Natural killer cell (primary cell): ENCODE measurements around the gene NDUFV1. TPM values are rescaled to one million over a fixed set of nuclear protein-coding genes. Genes with fewer than 3 reads are reported as not detected.
"Not testable (repeated sequence)": the region's sequence is repeated elsewhere in the genome, so short reads cannot be mapped to it uniquely, and the experiment has no call there.

Source experiments
- ATAC-seq, 3 donors: fragments of 150-1000 bp in 2 of 3; fragments of 200-7000 bp in 1 of 3; cut with Tn5 transposase; 1 replicate in 1 of 3; 2 replicates in 2 of 3; pipeline ENCODE4 v1.10.0; 2021; ENCODE audit warnings: mild to moderate bottlenecking in 2 of 3, moderate library complexity in 2 of 3
- DNase-seq, 2 donors: peaks; one replicate each; pipeline versions ENCODE4 v3.0.0 to v3.0.0-alpha.2; 2013 to 2021; ENCODE audit warnings: mixed read lengths in 1 of 2
- H3K27ac ChIP-seq: one replicate; pipeline ENCODE4 v1.5.1; 2013; ENCODE audit warnings: mild to moderate bottlenecking, low read length
- H3K27me3 ChIP-seq: one replicate; pipeline ENCODE4 v1.6.1; 2013; ENCODE audit warnings: low read length; ENCODE audit not compliant: control insufficient read depth, insufficient read depth
- H3K36me3 ChIP-seq: one replicate; pipeline ENCODE4 v1.6.1; 2013; ENCODE audit warnings: low read length; ENCODE audit not compliant: control insufficient read depth, insufficient read depth
- H3K4me1 ChIP-seq: one replicate; pipeline ENCODE4 v1.6.1; 2013; ENCODE audit warnings: low read length; ENCODE audit not compliant: control insufficient read depth, insufficient read depth
- H3K4me3 ChIP-seq: one replicate; pipeline ENCODE4 v1.5.1; 2013; ENCODE audit warnings: low read length
- H3K9me3 ChIP-seq: one replicate; pipeline ENCODE4 v1.6.1; 2013; ENCODE audit warnings: low read length; ENCODE audit not compliant: control insufficient read depth, insufficient read depth
- H3K27ac Mint-ChIP-seq, 2 donors: one replicate each; pipeline ENCODE4 v1.8.0; 2022; ENCODE audit warnings: mild to moderate bottlenecking in 2 of 2, mixed read lengths in 2 of 2, moderate library complexity in 1 of 2
- H3K27me3 Mint-ChIP-seq, 2 donors: one replicate each; pipeline ENCODE4 v1.8.0; 2022; ENCODE audit warnings: low read depth in 2 of 2, mixed read lengths in 2 of 2
- H3K36me3 Mint-ChIP-seq: one replicate; pipeline ENCODE4 v1.8.0; 2022; ENCODE audit warnings: mixed read lengths
- H3K4me1 Mint-ChIP-seq, 2 donors: one replicate each; pipeline ENCODE4 v1.8.0; 2022; ENCODE audit warnings: mixed read lengths in 2 of 2
- H3K4me3 Mint-ChIP-seq: one replicate; pipeline ENCODE4 v1.8.0; 2022; ENCODE audit warnings: mild to moderate bottlenecking, moderate library complexity, mixed read lengths
- H3K9me3 Mint-ChIP-seq, 2 donors: one replicate each; pipeline ENCODE4 v1.8.0; 2022; ENCODE audit warnings: mixed read lengths in 2 of 2
- WGBS: methylation state at CpG from one replicate; pipeline ENCODE4 v1.1.7; 2013; ENCODE audit warnings: missing lambda C conversion rate; ENCODE audit not compliant: insufficient coverage; 5-methylcytosine and 5-hydroxymethylcytosine counted together
- intact Hi-C: fragments of 100-400 bp; cut with micrococcal nuclease; formaldehyde crosslinking; loops from one replicate; pipeline ENCODE4 v1.14.2; 2022
- total RNA-seq, 4 donors: library from RNA; stranded (reverse); fragments of 120-200 nt in 1 of 4; gene quantifications; one replicate each; pipeline versions ENCODE4 v1.2.3 to v1.2.4, GENCODE V29; 2013 to 2022
- TF ChIP-seq, protein P1 (sequence below): fragments of 200-600 bp; IDR thresholded peaks from one replicate; pipeline ENCODE4 v1.8.0; 2022; ENCODE audit warnings: antibody characterized with exemption

Gene NDUFV1
- total RNA-seq, 3 donors from 2014 or later (not counting 1 experiment from before 2014, with no cell fraction given): 346 to 393 (median 360) TPM

DNA sequence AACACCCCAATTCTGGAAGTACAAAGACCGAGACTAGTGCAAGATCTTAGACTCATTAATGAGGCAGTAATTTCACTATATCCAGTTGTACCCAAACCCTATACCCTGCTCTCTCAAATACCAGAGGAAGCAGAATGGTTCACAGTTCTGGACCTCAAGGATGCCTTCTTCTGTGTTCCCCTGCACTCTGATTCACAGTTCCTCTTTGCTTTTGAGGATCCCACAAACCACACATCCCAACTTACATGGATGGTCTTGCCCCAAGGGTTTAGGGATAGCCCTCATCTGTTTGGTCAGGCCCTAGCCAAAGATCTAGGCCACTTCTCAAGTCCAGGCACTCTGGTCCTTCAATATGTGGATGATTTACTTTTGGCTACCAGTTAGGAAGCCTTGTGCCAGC is 17.1 kb downstream of the NDUFV1 start:
- H3K27me3 Mint-ChIP-seq, intact Hi-C loops: not testable (repeated sequence)

DNA sequence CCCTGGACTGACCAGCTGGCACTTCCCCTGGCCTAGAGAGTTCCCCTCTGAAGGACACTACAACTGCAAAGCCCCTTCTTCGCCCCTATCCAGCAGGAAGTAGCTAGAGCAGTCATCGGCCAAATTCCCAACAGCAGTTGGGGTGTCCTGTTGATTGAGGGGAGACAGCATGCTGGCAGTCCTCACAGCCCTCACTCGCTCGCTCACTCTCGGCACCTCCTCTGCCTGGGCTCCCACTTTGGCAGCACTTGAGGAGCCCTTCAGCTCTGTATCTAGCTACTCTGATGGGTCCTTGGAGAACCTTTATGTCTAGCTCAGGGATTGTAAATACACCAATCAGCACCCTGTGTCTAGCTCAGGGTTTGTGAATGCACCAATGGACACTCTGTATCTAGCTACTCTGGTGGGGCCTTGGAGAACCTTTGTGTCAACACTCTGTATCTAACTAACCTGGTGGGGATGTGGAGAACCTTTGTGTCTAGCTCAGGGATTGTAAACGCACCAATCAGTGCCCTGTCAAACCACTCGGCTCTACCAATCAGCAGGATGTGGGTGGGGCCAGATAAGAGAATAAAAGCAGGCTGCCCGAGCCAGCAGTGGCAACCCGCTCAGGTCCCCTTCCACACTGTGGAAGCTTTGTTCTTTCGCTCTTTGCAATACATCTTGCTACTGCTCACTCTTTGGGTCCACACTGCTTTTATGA is 19.5 kb downstream of the NDUFV1 start:
- intact Hi-C loops, ATAC-seq, H3K36me3 Mint-ChIP-seq, H3K9me3 ChIP-seq, H3K27me3 Mint-ChIP-seq, H3K27ac ChIP-seq, H3K27ac Mint-ChIP-seq, H3K9me3 Mint-ChIP-seq, H3K4me3 ChIP-seq, DNase-seq, H3K27me3 ChIP-seq, H3K4me3 Mint-ChIP-seq, H3K36me3 ChIP-seq: not testable (repeated sequence)
- H3K4me1 Mint-ChIP-seq: peaks cover 5 to 22% of the 10 kb centered on the region in 2 donors
- 93% methylated on average over 9 of the region's 10 CpGs for WGBS
- H3K4me1 ChIP-seq: peaks cover 20% of the 10 kb centered on the region

More for the DNA sequence above, 17.1 kb downstream of the NDUFV1 start:
- not testable (repeated sequence) for H3K27ac Mint-ChIP-seq, H3K4me3 ChIP-seq, H3K4me3 Mint-ChIP-seq, H3K36me3 ChIP-seq, DNase-seq, H3K36me3 Mint-ChIP-seq, H3K27me3 ChIP-seq, H3K9me3 Mint-ChIP-seq, H3K4me1 Mint-ChIP-seq, H3K9me3 ChIP-seq, H3K27ac ChIP-seq, H3K4me1 ChIP-seq, ATAC-seq
- WGBS: 94% methylated on average over 1 of the region's 1 CpG

DNA sequence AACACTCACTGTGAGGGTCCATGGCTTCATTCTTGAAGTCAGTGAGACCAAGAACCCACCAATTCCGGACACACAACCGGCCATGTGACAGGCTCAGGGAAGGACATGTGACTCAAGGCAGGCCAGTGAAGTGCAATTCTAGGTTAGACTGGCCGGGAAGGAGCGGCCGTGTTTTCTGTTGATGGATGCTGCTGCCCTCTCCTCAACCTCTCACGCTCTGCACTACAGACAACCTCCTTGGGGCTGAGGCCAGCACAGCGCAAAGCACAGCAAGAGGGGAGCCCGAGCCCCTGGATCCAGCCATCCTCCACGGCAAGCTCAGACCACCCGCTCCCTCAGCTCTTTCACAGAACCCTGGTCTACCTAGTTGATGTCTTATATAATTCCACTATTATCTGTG is 20.2 kb downstream of the NDUFV1 start:
- no peaks in the 10 kb centered on the region for H3K36me3 Mint-ChIP-seq
- no peaks in the 10 kb centered on the region for H3K9me3 Mint-ChIP-seq
- Histone ChIP-seq H3K4me3 (no peak overlapping the region), H3K27ac (no peak overlapping the region), H3K4me1 (peaks cover 23% of the 10 kb centered on the region), H3K27me3 (no peaks in the 10 kb centered on the region), H3K9me3 (no peaks in the 10 kb centered on the region), H3K36me3 (no peaks in the 10 kb centered on the region)
- DNase-seq: no peak
- H3K4me3 Mint-ChIP-seq: no peak overlapping the region
- intact Hi-C loops: no loop called here
- TF ChIP-seq, protein P1, sequence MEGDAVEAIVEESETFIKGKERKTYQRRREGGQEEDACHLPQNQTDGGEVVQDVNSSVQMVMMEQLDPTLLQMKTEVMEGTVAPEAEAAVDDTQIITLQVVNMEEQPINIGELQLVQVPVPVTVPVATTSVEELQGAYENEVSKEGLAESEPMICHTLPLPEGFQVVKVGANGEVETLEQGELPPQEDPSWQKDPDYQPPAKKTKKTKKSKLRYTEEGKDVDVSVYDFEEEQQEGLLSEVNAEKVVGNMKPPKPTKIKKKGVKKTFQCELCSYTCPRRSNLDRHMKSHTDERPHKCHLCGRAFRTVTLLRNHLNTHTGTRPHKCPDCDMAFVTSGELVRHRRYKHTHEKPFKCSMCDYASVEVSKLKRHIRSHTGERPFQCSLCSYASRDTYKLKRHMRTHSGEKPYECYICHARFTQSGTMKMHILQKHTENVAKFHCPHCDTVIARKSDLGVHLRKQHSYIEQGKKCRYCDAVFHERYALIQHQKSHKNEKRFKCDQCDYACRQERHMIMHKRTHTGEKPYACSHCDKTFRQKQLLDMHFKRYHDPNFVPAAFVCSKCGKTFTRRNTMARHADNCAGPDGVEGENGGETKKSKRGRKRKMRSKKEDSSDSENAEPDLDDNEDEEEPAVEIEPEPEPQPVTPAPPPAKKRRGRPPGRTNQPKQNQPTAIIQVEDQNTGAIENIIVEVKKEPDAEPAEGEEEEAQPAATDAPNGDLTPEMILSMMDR: no peak
- H3K27me3 Mint-ChIP-seq: no peaks in the 10 kb centered on the region
- ATAC-seq: no peak
- H3K4me1 Mint-ChIP-seq: peaks cover 5 to 22% of the 10 kb centered on the region in 2 donors
- no peak overlapping the region for H3K27ac Mint-ChIP-seq
- WGBS: 91% methylated on average over 10 of the region's 10 CpGs

DNA sequence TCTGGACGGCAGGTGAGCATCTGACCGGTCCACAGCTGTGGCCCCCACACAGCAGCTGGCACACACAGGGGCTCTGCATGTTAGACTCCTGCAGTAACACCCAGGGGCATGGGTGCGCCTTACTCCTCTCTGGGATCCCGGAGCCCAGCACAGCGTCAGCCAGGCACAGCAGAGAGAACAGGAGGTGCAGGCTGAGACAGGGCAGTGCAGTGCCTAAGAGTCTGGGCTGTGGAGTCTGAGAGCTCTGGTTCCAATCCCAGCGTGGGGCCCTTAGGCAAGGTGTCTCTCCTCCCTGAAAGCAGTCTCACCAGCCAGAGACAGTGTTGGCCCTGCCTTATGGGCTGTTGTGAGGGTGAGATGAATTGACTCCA is 20.7 kb downstream of the NDUFV1 start:
- H3K36me3 ChIP-seq: no peaks in the 10 kb centered on the region
- DNase-seq (no peak), ATAC-seq (no peak)
- Mint-ChIP-seq H3K27ac (no peak overlapping the region), H3K27me3 (no peaks in the 10 kb centered on the region), H3K4me3 (peak overlapping the region; percentile 40), H3K36me3 (no peaks in the 10 kb centered on the region), H3K4me1 (peaks cover 5 to 22% of the 10 kb centered on the region in 2 donors), H3K9me3 (no peaks in the 10 kb centered on the region)
- TF ChIP-seq, protein P1: no peak
- no peak overlapping the region for H3K27ac ChIP-seq
- H3K27me3 ChIP-seq: no peaks in the 10 kb centered on the region
- 97% methylated on average over 6 of the region's 6 CpGs for WGBS
- intact Hi-C loops: no loop called here
- peaks cover 23% of the 10 kb centered on the region for H3K4me1 ChIP-seq
- no peaks in the 10 kb centered on the region for H3K9me3 ChIP-seq
- no peak overlapping the region for H3K4me3 ChIP-seq
